A204.1 (cell line): ENCODE data around the gene UNC13D.
"Not testable (repeated sequence)": the region's sequence is repeated elsewhere in the genome, so short reads cannot be mapped to it uniquely, and the experiment has no call there.

Source experiments
- FAIRE-seq: peaks from 2 replicates; lab custom pipeline; 2012; peaks lifted over from hg19 to GRCh38; lab: Jason Lieb, UNC

UNC13D gene

DNA sequence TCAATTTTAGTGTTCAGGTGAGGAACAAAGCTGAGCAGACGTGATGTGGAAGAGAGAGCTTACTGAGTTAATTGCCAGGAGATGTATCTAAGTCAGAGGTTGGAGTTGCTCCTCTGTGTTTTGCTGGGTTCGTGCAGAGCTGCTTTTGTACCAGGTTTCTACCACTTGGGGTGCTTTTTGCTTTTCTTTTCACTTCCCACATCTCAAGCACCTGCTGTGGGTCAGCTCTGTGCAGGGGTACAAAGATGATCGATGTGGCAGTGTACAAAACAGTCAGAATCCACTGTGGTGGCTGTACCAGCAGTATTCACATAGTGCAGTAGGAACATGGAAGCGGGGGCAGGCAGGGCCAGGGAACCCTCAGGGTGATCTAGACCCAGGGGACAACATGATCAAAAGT, 44.8 kb downstream of the UNC13D start:
- no peak for FAIRE-seq

DNA sequence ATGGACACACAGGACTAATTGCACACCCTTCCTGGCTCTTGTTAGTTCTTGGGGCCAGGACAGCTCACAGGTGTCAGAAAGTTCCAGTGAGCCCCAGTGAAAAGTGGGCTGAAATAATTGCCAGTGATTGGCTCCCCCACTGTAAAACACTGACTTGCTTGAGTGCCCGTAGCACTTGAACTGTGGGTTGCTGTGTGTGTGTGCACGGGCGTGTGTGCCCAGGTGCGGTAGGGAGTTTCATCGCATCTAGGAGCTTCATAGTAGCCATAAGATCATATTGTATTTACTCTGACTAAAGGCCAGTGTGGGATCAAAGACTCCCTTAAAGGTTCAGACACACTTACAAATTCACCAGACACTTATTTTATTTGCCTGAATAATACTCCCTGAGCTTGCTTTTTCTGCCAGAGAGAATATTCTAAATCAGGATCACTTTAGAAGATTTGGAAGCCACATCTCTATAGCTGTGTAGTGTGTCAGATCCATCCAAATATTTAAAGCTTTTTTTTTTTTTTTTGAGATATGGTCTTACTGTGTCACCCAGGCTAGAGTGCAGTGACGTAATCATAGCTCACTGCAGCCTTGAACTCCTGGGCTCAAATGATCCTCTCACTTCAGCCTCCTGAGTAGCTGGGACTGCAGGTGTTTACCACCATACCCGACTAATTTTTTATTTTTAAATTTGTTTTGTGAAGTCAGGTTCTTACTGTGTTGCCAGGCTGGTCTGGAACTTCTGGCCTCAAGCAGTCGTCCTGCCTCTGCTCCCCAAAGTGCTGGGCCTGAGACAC, 48.2 kb downstream of the UNC13D start:
- no peak for FAIRE-seq

DNA sequence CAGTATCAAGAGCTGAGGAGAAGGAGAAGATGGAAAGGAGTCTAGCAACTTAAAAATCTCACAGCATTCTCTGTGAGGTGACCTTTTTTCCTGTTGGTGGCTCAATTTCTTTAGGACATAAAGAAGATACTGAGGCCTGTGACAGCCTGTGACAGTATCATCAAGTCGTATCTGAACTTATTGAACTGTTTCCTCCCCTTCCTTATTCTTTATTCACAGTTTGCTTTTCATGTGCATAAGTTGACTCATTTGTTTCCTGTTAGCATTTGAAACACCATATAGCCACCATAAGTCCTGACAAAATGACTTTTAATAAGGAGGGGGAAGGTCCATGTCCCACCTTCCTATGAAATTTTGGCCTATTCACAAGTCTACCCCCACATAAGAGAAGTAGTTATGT, 50.7 kb downstream of the UNC13D start:
- FAIRE-seq: no peak

DNA sequence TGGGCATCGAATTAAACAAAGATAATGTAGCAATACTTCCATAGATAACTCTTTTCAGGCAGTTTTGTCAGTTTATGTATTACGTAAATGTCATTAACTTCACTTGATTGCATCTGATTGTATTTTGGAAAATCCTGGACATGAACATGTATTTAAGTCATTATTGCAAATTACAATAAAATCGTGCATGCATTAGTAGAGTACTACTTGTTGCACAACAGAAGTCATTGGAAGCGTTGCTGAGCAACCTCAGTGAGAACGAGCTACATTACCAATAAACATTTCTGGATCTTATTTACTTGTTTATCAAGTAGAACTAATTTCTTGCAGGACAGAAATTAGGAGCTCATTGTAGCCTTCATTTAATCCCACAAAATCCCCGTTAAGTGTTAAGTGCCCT, 53.0 kb downstream of the UNC13D start:
- no peak for FAIRE-seq

DNA sequence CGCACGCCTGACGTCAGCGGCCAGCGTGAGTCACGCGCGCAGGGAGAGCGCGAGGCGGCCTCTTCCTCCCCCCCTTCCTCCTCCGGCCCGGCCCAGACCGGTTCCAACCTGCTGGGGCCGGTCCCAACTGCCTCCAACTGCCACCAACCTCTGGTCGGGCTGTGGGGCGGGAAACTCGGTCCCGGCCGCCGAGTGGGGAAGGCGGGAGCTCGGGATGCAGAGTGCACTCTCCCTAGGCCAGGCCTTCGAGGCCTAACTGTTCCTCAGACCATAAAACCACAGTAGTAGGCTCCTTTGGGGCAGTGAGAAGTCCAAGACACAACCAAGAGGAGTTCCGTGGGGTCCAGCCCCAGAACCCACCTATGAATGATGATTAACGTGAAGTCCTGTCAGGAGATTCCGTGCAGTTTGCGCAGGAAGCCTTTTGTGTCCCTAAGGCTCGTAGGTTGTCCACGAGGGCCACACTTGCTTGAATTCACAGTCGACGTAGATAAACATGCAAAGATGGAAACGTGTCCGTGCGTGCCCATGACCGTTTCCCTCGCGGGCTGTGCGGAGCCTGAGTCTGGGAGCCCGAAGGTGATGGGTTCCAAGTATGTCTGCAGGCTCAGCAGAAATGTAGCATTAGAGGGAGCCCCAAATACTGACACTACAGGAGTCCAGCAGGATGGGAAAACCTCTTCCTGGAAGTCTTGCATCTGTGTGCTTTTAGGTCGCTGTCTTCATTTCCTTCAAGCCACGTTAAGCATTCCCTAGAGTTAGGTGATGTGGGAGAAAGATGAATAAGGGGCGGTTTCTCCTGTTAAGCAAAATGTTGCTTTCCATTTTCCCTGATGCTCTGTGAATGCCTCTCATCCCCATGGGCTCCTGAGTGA, 59.0 kb downstream of the UNC13D start:
- no peak for FAIRE-seq

DNA sequence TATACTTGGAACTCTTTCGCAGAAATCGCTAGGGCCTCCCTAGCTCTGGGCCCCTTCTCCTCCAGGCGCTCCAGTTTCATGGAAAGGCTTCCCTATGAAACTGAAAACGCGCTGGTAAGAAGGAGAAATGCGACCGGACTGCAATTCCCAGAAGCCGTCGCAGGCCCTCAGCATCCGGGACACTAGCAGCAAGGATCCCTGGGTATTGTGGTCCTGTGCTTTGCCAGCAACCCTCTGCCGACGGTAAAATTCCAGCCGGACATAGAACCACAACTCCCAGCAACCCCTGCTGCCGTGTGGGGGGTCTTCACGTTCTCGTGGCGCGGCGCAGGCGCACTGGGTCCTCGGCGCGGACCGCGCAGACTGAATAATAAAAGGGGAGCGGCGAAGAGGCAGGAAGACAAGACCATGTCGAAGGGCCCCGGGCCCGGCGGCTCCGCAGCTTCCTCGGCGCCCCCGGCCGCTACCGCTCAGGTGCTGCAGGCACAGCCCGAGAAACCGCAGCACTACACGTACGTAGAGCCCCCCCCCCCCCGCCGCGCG, 59.7 kb downstream of the UNC13D start, which contains the start of gene UNK:
Gene UNK (plus strand): TSS at position 334 of the 543 bp plus-strand sequence. CDS start 75 bp downstream, at position 409.
- FAIRE-seq: peak; percentile 72

DNA sequence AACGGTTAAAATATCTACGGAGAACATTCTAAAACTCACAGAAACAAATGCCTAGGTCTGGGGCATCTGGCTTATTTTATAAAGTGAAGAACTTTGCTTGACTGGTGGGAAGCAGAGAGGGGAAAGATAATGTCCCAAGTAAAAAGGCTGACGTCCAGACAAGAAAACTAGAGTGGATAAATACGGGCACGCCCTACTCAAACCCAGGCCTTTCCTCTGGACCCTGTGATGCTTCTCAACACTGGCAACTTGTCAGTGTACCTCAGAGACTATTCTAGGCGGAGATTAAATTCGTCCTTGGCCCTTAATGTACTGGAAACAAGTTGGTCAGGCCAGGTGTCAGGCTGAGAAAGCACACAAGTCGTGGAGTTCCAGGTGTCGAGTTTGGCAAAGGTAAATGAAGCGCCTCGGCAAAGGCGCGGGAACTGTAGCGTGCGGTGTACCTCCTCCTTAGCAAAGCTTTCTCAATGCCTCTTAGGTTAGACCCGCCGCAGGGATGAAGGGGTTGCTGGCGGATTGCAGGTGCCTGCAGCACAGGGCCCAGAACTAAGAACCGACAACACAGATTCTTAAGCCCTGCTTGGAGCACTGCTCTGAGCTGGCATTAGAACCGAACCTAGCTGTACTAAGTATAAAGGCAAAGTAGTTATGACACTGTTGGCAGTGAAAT, 60.3 kb downstream of the UNC13D start:
- no peak for FAIRE-seq

DNA sequence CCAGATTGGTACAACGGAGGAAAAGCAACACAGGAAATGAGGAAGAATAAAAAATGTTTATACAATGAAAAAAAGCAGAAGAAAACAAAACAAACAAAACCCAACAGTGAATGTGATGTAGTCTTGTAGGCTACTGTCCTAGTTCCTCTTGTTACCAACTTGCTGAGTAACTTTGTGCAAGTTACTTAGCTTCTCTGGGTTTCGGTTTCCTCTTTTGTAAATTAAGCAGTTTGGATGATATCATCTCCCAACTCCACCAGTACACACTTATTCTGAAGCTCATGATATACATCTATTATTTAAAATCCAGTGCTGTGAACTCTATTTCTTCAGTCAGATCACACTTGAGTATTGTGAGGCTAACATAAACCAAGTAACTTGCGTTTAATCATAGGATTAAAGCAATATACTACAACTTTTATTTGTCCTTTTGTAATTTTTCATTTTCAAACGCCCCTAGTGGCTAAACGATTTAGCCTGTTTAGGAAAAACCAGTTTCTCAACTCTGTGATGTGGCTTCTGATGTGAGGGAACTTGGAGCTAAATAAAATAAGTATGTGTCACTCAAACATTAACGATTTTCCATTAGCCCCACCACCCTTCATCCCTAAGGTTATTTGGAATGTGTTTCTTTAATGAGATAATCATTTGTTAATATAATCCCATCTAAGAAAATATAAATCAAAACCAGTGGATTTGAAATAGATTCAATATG, 61.0 kb downstream of the UNC13D start:
- FAIRE-seq: peak; percentile 69

DNA sequence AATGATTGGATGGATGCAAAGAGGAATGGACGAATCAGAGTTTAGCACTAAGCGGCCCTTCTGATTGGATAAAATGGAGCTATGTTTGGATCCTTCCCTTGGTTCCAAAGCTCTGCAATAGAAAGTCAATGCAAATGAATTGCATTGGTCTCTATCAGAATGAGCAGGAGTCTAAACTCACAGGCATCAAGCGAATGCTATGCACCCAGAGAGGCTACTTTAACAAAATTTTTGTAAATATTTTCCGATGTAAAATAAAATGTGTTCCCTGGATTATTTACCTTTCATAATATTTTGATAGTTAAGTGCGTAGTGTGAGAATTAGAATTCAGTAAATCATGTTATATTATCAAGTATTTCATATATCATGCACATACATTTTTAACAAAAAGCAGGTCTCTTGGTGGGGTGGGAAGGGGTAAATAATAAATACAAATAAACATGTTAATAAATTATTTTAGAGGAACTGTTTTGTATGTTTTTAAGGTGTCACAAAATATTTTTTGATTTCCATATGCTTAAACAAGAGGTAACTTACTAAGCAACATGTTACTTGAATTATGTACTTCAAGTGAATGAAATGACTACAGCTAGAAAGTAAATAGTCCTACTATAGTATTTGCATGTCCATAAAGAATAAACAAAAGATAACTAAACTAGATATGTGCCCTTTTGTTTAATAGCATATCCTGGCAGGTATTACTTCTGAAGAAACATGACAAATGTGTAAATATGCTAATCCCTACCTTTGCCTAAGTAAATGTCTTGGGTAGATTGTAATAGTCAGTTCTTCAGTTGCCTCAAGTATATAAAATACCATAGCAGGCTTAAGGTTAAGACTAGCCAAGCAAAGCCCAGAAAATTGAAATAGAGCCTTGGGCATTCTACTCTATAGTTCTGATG, 64.0 kb downstream of the UNC13D start:
- no peak for FAIRE-seq

DNA sequence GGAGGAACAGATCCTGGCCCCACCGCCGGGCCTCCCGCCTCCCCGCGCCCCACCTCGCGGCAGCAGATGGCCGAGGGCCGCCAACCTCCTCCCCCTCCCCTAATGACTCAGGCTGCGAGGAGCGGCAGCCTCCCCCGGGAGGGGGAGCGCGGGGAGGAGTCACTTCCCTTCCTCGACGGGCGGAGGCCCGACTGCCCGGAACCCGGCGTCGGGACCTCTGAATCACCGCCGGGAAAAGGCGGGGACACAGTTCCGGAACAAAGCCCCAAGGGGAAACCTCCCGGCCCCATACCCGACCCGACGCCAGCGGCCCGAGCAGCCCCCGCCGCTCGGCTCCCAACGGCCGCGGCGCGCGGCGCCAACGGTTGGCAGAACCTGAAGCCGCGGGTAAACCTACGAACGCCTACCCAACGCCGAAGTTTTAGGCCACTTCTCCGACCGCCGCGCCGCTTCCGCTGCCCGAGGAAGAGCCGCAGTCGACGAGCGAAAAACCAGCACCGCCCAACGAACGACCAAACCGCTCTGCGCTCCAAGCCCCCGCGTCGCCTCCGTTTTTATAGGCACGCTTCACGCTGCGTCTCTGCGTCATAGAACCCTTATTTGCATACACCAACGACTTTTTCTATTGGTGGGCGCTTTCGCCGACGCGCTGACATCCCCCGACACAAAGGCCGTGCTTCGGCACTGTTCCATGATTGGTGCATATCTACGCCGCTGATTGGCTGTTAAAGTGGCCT, 64.8 kb downstream of the UNC13D start:
- FAIRE-seq: peak; percentile 99

DNA sequence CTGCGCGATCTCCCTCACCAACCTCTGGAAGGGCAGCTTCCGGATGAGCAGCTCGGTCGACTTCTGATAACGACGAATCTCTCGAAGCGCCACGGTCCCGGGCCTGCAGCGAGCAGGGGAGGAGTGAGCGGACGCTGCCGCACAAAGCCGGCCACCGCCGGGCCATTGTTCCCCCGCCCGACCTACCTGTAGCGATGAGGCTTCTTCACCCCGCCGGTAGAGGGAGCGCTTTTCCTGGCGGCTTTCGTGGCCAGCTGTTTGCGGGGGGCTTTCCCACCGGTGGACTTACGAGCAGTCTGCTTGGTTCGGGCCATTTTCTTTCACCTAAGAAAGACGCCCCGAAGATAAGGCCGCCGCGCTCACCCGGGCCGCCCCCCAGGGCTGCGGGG, 65.3 kb downstream of the UNC13D start:
- FAIRE-seq: no peak

DNA sequence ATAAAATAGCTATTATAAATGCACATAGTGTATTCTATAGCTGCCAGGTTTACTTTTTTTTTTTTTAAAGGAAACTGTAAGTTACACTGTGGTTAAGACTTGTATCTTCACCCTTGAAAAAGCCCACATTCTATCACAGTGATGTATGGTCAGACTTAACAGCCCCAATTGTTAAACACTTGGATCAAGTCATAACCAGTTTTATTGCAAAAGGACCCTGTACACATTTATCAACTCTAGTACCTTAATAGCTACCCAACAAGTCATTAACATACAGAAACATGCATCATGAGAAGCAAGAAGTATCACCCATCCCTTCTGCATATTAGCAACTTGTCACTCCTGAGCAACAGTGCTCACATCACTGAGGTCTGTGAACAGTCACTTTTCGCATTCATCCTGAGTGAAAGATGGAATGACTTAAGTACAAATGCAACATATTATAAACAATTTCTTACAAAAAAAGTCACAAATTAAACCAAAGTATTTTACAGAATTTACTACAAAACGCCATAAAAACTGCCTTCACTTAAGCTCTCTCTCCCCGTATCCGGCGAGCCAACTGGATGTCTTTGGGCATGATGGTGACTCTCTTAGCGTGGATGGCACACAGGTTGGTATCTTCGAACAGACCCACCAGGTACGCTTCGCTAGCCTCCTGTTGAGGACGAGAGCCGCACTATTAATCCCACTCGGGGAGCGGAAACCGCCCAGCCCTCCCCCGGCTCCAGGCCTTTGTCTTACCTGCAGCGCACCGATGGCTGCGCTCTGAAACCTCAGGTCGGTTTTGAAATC, 65.9 kb downstream of the UNC13D start:
- not testable (repeated sequence) for FAIRE-seq

DNA sequence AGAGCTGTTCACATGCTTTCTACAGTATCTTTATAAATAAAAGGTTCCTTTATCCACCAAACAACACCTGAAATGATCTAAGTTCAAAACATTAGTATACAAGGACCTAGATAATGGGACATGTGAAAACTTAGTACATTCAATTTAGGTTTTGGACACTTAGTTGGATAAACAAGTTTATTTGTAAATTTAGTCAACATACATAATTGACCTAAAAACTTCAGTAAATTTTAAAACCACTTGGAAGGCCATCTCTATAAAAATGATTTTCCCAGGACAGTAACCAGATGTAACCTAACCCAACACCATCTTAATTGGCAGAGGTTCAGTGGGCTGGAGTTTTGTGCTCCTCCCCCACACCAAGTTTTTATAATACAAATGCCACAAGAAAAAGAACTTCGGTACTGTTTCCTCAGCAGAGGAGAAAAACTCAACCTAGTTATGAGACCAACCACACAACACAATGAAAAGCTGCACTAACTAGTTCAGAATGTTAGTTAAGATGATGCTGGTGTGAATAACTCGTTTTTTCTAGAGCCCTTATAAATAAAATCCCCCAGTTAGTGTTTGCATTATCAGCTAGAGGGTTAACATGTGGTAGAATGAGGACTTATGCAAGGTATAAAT, 66.8 kb downstream of the UNC13D start:
- no peak for FAIRE-seq
